Measurements from ENCODE around the gene PLCH1. TPM values are rescaled to one million over a fixed set of nuclear protein-coding genes. Genes with fewer than 3 reads are reported as not detected.
A peak's percentile ranks its signal among the peaks of the same experiment; 100 is the strongest.

Gene PLCH1
- total RNA-seq (2014; rRNA removed; shearing (Covaris generic)) = 0.10 and 0.17 TPM in 2 replicates

- DNase-seq (ENCODE audit: low read depth) = peak; percentile 76
These were observed at the start of gene PLCH1 for GRCh38 chr3:155744626-155745324. Gene PLCH1 (minus strand): TSS chr3:155745071. CDS start chr3:155704224, 40,847 bp downstream.

GRCh38 chr3:155792532-155792931, 47.7 kb upstream of the PLCH1 start:
- DNase-seq (ENCODE audit: low read depth) = no peak

GRCh38 chr3:155791190-155791589, 46.3 kb upstream of the PLCH1 start:
- DNase-seq (ENCODE audit: low read depth) = peak; percentile 41

- DNase-seq (ENCODE audit: low read depth) = no peak
These were observed 45.5 kb upstream of the PLCH1 start for GRCh38 chr3:155790272-155790925.

- DNase-seq (ENCODE audit: low read depth) = no peak
These were observed 40.9 kb upstream of the PLCH1 start for GRCh38 chr3:155785662-155786295.

- DNase-seq (ENCODE audit: low read depth) = peak; percentile 22
These were observed 37.6 kb upstream of the PLCH1 start for GRCh38 chr3:155782390-155782953.

GRCh38 chr3:155780291-155780690, 35.4 kb upstream of the PLCH1 start:
- DNase-seq (ENCODE audit: low read depth) = no peak

GRCh38 chr3:155778462-155778861, 33.6 kb upstream of the PLCH1 start:
- peak; percentile 24 for DNase-seq (ENCODE audit: low read depth)

- DNase-seq (ENCODE audit: low read depth) = no peak
These were observed 27.9 kb upstream of the PLCH1 start for GRCh38 chr3:155772801-155773200.

- DNase-seq (ENCODE audit: low read depth) = no peak
These were observed 26.3 kb upstream of the PLCH1 start for GRCh38 chr3:155771126-155771525.

GRCh38 chr3:155766206-155766605, 21.3 kb upstream of the PLCH1 start:
- peak; percentile 37 for DNase-seq (ENCODE audit: low read depth)

GRCh38 chr3:155763870-155764463, 19.1 kb upstream of the PLCH1 start:
- DNase-seq (ENCODE audit: low read depth) = no peak

GRCh38 chr3:155760653-155761052, 15.8 kb upstream of the PLCH1 start:
- DNase-seq (ENCODE audit: low read depth) = no peak

GRCh38 chr3:155757577-155757976, 12.7 kb upstream of the PLCH1 start:
- DNase-seq (ENCODE audit: low read depth) = no peak

- peak; percentile 51 for DNase-seq (ENCODE audit: low read depth)
These were observed 8.3 kb upstream of the PLCH1 start for GRCh38 chr3:155753038-155753639.

- DNase-seq (ENCODE audit: low read depth) = peak; percentile 29
These were observed 3.9 kb upstream of the PLCH1 start for GRCh38 chr3:155748611-155749365.

GRCh38 chr3:155747946-155748290, 3.0 kb upstream of the PLCH1 start:
- no peak for DNase-seq (ENCODE audit: low read depth)

- DNase-seq (ENCODE audit: low read depth) = peak; percentile 11
These were observed 2.5 kb upstream of the PLCH1 start for GRCh38 chr3:155747286-155747945.

- DNase-seq (ENCODE audit: low read depth) = no peak
These were observed 1.8 kb upstream of the PLCH1 start for GRCh38 chr3:155746703-155747102.

- peak; percentile 83 for DNase-seq (ENCODE audit: low read depth)
These were observed 1.1 kb upstream of the PLCH1 start for GRCh38 chr3:155745795-155746550.

Data from M059J (cell line).